Parathyroid adenoma (tissue), 2 donors: Measurements from ENCODE around the gene RAE1.

Source experiments
- H2AFZ ChIP-seq: fragments of 300-600 bp; sonication (generic); one replicate; pipeline ENCODE4 v1.7.0; 2017; ENCODE audit warnings: antibody characterized with exemption, mild to moderate bottlenecking
- H3K27ac ChIP-seq: fragments of 300-600 bp; sonication (generic); one replicate; pipeline ENCODE4 v1.7.0; 2017
- H3K27me3 ChIP-seq: fragments of 300-600 bp; sonication (generic); one replicate; pipeline ENCODE4 v1.7.0; 2017; ENCODE audit warnings: low read length; ENCODE audit not compliant: control insufficient read depth, insufficient read depth
- H3K36me3 ChIP-seq: fragments of 300-600 bp; sonication (generic); one replicate; pipeline ENCODE4 v1.7.0; 2017; ENCODE audit warnings: low read length; ENCODE audit not compliant: control insufficient read depth, insufficient read depth
- H3K4me1 ChIP-seq: fragments of 300-600 bp; sonication (generic); one replicate; pipeline ENCODE4 v1.7.0; 2017; ENCODE audit warnings: control low read depth
- H3K4me2 ChIP-seq: fragments of 300-600 bp; sonication (generic); one replicate; pipeline ENCODE4 v1.7.0; 2017; ENCODE audit warnings: low read length
- H3K4me3 ChIP-seq: fragments of 300-600 bp; sonication (generic); one replicate; pipeline ENCODE4 v1.7.0; 2017; ENCODE audit warnings: low read depth, low read length
- H3K79me2 ChIP-seq: fragments of 300-600 bp; sonication (generic); one replicate; pipeline ENCODE4 v1.7.0; 2017; ENCODE audit warnings: control low read depth
- H3K9ac ChIP-seq: fragments of 300-600 bp; sonication (generic); one replicate; pipeline ENCODE4 v1.7.0; 2017; ENCODE audit warnings: mild to moderate bottlenecking
- H3K9me3 ChIP-seq: fragments of 300-600 bp; sonication (generic); one replicate; pipeline ENCODE4 v1.7.0; 2017; ENCODE audit warnings: low read length; ENCODE audit not compliant: control insufficient read depth
- TF ChIP-seq, protein P1 (sequence below): fragments of 300-600 bp; sonication (generic); IDR thresholded peaks from one replicate; pipeline ENCODE4 v1.7.0; 2017; ENCODE audit warnings: antibody characterized with exemption, mild to moderate bottlenecking
- donor health status: primary hyperparathyroidism.

The RAE1 gene

DNA sequence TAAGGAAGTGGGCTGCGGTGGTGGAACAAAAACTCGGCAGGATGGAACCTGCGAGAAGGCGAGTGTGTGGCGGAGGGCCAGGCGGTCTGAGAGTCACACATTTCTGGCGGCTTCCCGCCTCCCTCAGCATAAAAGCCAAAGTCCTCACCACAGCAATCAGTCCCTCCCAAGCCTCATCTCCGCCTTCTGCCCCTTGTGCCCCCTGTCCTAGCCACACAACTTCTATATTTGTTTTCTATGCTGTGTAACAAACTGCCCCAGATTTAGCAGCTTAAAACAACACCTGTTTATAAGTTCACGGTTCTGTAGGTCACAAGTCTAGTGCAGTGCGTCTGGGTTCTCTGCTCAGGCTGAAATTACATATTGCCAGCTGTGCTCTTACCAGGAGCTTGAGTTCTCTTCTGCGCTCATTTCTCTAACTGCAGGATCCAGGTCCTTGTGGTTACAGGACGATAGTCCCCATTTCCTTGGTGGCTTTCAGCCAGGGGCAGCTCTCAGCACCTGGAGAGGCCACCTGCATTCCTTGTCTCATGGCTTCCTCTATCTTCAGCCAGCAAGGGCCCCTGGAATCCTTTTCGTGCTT lies 33.2 kb upstream of the RAE1 start:
- H3K4me3 ChIP-seq = no peak overlapping the region
- no peaks in the 10 kb centered on the region for H3K4me1 ChIP-seq
- no peak overlapping the region for H3K4me2 ChIP-seq
- no peak overlapping the region for H3K27ac ChIP-seq
- no peaks in the 10 kb centered on the region for H3K9me3 ChIP-seq
- H3K36me3 ChIP-seq = no peaks in the 10 kb centered on the region
- H3K27me3 ChIP-seq = no peaks in the 10 kb centered on the region
- no peak overlapping the region for H2AFZ ChIP-seq
- TF ChIP-seq, protein P1, sequence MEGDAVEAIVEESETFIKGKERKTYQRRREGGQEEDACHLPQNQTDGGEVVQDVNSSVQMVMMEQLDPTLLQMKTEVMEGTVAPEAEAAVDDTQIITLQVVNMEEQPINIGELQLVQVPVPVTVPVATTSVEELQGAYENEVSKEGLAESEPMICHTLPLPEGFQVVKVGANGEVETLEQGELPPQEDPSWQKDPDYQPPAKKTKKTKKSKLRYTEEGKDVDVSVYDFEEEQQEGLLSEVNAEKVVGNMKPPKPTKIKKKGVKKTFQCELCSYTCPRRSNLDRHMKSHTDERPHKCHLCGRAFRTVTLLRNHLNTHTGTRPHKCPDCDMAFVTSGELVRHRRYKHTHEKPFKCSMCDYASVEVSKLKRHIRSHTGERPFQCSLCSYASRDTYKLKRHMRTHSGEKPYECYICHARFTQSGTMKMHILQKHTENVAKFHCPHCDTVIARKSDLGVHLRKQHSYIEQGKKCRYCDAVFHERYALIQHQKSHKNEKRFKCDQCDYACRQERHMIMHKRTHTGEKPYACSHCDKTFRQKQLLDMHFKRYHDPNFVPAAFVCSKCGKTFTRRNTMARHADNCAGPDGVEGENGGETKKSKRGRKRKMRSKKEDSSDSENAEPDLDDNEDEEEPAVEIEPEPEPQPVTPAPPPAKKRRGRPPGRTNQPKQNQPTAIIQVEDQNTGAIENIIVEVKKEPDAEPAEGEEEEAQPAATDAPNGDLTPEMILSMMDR = no peak
- no peaks in the 10 kb centered on the region for H3K79me2 ChIP-seq
- H3K9ac ChIP-seq = no peak overlapping the region

GRCh38 chr20:57319584-57319983 lies 31.5 kb upstream of the RAE1 start:
- H3K4me3 ChIP-seq = no peak overlapping the region
- H3K36me3 ChIP-seq = no peaks in the 10 kb centered on the region
- TF ChIP-seq, protein P1 = no peak
- H3K27me3 ChIP-seq = no peaks in the 10 kb centered on the region
- H3K4me1 ChIP-seq = no peaks in the 10 kb centered on the region
- H3K27ac ChIP-seq = no peak overlapping the region
- no peak overlapping the region for H2AFZ ChIP-seq
- H3K79me2 ChIP-seq = no peaks in the 10 kb centered on the region
- no peak overlapping the region for H3K4me2 ChIP-seq
- H3K9me3 ChIP-seq = no peaks in the 10 kb centered on the region
- H3K9ac ChIP-seq = no peak overlapping the region

- H3K4me1 ChIP-seq = no peaks in the 10 kb centered on the region
- TF ChIP-seq, protein P1 = no peak
- no peak overlapping the region for H3K9ac ChIP-seq
- H3K27ac ChIP-seq = no peak overlapping the region
- H3K27me3 ChIP-seq = no peaks in the 10 kb centered on the region
- H2AFZ ChIP-seq = no peak overlapping the region
- no peak overlapping the region for H3K4me2 ChIP-seq
- H3K4me3 ChIP-seq = no peak overlapping the region
- H3K9me3 ChIP-seq = no peaks in the 10 kb centered on the region
- H3K79me2 ChIP-seq = no peaks in the 10 kb centered on the region
- H3K36me3 ChIP-seq = no peaks in the 10 kb centered on the region
Measured at GRCh38 chr20:57320358-57320757, 30.7 kb upstream of the RAE1 start.

DNA sequence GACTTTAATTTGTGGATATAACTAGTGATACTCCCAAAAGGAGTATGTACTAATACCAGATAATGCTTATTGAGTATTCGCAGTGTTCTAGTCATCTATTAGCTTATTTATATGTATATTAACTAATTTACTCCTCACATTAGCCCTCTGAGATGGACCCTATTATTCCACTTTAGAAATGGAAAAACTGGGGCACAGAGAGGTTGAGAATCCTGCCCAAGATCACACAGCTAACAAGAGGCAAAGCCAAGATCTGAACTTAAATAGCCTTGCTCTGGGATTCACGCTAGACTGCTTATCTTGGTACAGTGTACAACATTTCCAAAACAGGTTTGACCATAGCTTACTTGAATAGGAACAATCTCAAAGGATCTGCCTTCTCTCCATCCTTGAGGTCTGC lies 29.9 kb upstream of the RAE1 start:
- H3K79me2 ChIP-seq = no peaks in the 10 kb centered on the region
- no peaks in the 10 kb centered on the region for H3K27me3 ChIP-seq
- no peak overlapping the region for H3K9ac ChIP-seq
- H3K4me3 ChIP-seq = no peak overlapping the region
- H3K4me2 ChIP-seq = no peak overlapping the region
- no peak overlapping the region for H3K27ac ChIP-seq
- no peaks in the 10 kb centered on the region for H3K9me3 ChIP-seq
- no peak overlapping the region for H2AFZ ChIP-seq
- H3K4me1 ChIP-seq = no peaks in the 10 kb centered on the region
- TF ChIP-seq, protein P1 = no peak
- no peaks in the 10 kb centered on the region for H3K36me3 ChIP-seq

GRCh38 chr20:57322476-57322875 lies 28.6 kb upstream of the RAE1 start:
- Histone ChIP-seq H3K27ac (no peak overlapping the region), H3K79me2 (no peaks in the 10 kb centered on the region), H3K36me3 (no peaks in the 10 kb centered on the region), H2AFZ (no peak overlapping the region), H3K4me1 (no peaks in the 10 kb centered on the region), H3K9ac (no peak overlapping the region), H3K27me3 (no peaks in the 10 kb centered on the region), H3K4me2 (no peak overlapping the region), H3K9me3 (no peaks in the 10 kb centered on the region), H3K4me3 (no peak overlapping the region)
- TF ChIP-seq, protein P1 = no peak
